Measurements from ENCODE around the gene TPCN2.

TPCN2 gene

GRCh38 chr11:69113226-69113625 lies 64.5 kb downstream of the TPCN2 start:
- DNase-seq (ENCODE audit: low read depth) = no peak

GRCh38 chr11:69113646-69114340 lies 65.1 kb downstream of the TPCN2 start:
- no peak for DNase-seq (ENCODE audit: low read depth)

DNA sequence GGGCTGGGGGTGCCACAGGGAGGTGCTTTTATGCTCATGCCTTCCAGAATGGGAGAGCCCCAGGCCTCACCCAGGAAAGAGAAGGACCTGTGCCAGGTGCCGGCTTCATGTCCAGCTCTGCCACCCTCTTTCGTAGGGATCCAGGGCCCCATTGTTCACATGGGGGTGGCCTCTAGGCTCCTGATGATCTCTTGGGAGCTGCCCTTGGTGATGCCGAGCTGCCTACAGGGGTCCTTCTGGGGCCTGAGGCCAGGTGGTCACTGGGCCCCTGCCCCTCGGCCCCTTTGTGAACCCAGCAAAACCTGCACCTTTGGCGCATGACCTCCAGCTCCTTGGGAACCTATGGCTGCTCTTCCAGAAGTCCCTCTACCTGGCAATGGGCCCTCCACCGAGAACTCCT lies 65.6 kb downstream of the TPCN2 start:
- no peak for DNase-seq (ENCODE audit: low read depth)

DNA sequence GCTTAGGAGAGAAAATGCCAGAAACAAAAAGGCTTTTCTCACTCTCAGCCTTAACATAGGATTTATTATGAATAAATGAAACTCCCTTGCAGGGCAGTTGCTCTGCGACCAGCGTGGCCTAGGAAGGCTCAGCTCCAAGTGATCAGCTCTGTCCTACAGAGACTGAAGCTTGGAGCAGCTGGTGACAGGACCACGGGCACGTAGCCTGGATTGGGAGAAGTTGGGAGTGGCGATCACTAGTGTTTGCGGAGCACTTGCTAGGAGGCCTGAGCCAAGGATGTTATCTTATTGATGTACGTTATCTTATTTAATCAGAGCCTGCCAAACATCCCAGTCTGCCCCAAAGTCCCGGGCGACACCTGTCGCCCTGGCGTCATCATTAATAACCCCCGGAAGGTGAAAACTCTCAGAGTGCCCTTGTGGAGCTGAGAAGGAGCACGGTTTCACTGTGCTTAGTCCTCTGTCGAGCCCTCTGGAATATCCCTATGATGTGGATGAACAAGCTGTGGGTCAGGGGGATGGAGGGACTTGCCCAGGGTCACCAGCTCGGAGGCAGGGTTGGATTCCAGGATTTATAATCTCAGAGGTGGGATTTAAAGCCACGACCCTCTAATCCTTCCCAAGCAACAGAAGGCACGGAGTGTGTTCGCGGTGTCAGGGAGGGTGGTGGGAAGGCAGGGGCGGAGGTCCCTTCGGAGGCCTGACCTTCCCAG lies 66.2 kb downstream of the TPCN2 start:
- DNase-seq (ENCODE audit: low read depth) = no peak

- DNase-seq (ENCODE audit: low read depth) = no peak
Measured at GRCh38 chr11:69115586-69116560, 67.1 kb downstream of the TPCN2 start.

DNA sequence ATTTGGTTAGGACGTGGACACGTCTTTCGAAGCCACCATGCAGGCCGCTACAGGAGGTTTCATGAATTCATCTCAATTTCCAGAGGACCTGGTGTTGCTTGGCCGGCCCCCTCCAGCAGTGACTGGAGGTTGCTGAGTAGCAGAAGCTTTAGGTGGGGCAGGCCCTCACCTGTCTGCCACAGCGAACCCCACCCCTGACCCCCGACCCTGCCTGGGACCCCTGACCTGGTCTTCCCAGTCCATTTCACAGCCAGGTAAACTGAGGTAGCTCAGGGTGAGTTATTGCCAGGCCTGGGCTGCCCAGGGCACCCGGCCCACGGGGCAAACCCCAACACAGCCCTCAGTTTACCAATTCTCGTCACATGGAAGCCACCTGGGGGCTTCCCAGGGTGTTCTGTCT lies 67.9 kb downstream of the TPCN2 start:
- no peak for DNase-seq (ENCODE audit: low read depth)

DNA sequence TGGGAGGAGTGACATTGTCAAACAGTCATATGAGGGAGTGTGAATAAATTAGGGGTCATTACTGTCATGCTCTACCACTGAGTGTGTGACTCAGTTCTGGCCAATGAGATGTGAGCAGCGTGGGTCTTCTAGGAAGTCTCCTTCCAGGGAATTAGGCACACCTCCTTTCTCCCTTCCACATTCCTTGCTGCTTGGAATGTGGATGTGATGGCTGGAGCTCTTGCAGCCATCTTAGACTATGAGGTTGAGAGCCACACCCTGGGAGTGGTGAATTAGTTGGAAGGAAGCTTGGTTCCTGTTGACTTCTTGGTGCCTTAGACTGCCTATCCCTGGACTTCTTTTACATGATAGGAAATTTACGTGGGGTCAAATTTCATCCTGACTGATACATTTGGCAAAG lies 70.5 kb downstream of the TPCN2 start:
- DNase-seq (ENCODE audit: low read depth) = no peak

DNA sequence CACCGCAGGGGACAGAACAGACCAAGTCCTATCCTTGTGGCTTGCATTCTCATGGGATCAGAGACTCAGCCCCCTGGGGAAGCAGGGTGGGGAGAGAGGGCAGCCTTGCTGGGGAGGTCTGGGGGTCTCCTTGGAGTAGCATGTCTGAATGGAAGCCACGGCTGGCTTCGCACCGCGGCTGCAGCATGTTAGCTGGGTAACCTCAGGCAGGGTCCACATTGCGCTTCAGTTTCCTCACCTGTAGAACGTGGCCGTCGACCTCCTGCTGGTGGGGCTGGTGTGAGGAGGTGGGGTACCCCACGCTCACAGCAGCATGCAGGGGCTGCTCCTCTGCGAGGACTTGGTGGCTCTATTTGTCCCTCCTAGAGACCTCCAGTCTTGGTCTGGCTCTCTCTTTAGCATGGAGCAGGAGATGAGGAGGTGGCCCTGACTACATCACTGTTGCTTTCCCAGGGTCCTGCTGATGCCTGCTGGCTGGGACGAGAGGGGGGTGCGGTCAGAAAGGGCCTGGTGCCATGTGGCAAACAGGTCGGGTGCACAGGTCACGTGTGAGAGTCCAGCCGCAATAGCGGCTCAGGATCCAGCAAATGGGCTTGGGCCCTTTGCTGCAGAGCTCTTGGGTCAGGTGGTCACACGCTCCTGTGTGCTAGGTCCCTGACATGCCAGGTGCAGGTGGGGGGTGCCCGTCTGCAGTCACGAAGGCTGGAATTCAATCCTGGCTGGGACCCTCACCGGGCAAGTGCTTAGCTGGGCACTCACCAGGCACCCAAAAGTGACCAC lies 71.6 kb downstream of the TPCN2 start:
- no peak for DNase-seq (ENCODE audit: low read depth)

GRCh38 chr11:69121021-69121420 lies 72.3 kb downstream of the TPCN2 start:
- no peak for DNase-seq (ENCODE audit: low read depth)

DNA sequence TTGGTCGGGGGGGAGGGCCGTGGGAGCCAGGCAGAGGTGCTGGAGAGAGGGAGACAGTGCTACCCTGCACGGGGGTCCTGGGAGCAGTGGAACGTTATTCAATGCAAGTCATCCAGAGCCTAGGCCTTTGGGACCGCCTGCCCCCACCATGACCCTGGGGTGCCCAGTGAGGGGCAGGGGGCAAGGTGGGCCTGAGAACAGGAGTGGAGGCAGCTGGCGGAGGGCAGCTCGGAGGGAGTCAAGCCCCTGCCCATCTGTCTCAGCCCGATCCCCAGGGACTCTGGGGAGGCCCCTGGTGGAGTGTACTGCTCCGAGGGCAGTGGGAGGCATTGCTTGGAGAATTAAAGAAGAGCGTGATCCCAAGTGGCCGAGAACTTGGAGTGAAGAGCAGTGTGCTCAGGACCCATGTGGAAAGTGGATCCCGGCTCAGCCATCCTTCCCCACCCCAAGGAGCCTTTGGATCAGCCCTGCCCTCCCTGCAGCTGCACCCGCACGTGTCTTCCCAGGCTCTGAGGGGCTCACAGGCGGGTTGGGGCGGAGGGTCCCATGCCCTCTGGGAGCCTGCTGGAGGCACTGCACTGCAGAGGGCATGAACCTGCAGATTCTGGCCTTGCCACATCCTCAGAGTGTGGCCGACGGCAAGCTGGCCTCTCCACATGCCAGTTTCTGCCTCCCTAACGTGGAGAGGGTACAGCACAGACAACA lies 73.0 kb downstream of the TPCN2 start:
- DNase-seq (ENCODE audit: low read depth) = no peak

DNA sequence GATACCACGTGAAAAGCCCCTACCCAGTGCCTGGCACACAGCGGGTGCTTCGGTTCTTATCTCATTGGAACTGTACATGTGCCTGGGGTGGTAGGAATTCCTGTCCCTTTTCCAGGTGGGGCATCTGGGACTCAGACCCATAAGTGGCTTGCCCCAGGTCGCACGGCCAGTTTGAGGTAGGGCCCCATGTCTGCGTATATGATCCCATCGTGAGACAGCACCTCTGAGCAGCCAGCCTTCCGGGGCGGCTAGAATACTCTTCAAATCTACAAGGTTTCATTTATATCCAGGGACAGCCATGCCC lies 73.5 kb downstream of the TPCN2 start:
- DNase-seq (ENCODE audit: low read depth) = no peak

DNA sequence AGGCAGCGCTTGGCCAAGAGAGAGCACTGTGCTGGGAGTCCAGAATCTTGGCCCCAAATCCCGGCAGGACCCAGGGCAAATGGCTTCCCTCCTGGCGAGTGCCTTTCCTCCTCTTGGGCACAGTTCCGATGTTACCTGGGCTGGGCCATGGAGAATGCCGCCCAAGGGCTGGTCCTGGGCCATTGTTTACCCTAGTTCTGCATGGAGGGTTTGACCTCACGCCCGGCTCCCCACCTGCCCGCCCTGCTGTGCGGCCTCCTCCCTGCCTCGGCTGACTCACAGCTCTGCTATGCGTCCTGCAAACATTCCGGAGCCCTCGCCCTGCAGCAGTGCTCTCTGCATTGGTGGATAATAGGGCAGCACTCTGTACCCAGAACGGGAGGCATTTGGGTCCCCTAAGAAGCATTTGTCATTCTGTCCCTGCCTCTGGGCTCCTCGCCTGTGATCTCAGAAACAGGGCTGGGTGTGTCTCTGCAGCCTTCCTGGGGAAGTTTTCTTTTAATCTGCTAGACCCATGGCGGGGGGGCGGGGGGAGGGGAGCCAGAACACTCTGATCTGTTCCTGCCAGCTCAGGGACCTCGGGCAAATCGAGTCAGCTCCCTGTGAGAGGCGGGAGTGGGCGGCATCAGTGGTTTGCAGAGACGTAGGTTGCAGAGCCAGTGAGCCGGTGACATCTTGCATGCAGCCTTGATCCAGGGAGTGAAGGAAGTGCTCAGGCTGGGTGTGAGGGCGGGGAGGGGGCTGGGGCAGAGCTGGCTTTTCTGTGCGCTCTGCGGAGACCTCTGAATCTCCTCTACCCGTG lies 74.1 kb downstream of the TPCN2 start:
- peak; percentile 74 for DNase-seq (ENCODE audit: low read depth)

- no peak for DNase-seq (ENCODE audit: low read depth)
Measured at GRCh38 chr11:69123593-69124545, 75.1 kb downstream of the TPCN2 start.

- DNase-seq (ENCODE audit: low read depth) = no peak
Measured at GRCh38 chr11:69125861-69126260, 77.1 kb downstream of the TPCN2 start.

- no peak for DNase-seq (ENCODE audit: low read depth)
Measured at GRCh38 chr11:69126286-69126685, 77.6 kb downstream of the TPCN2 start.

DNA sequence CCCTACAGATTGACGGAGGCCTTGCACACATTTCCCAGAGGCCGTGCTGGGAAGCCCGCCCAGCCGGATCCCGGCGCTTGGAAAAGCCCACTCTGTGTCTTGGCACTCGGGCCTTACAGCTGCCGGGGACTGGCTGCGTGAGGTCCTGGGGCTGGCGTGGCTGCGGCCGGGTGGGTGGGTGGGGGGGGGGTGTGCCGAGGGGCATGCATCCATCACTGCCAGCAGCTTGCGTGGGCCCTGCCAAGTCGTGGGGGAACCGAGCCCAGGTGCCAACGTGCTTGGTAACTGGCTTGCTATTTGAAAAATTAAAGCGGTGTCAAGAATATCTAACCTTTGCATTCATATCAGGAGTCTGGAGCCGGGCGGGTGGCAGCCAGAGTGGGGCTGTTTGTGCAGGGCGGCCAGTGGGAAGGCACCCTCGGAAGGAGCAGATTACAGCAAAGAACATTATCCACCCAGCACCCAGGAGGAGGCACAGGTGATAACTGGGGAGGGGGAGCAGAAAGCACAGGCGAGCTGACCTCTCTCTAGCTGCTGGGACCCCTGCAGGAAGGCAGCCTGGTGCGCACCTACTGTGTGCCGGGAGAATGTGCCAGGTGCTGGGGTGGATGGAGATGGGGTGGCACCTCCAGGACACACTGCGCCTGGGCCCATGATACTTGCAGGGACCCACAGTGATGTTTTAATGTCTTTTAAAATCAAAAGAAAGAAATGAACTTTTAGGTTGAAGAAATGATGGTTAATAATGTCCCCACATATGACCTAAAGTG lies 78.5 kb downstream of the TPCN2 start:
- DNase-seq (ENCODE audit: low read depth) = no peak

DNA sequence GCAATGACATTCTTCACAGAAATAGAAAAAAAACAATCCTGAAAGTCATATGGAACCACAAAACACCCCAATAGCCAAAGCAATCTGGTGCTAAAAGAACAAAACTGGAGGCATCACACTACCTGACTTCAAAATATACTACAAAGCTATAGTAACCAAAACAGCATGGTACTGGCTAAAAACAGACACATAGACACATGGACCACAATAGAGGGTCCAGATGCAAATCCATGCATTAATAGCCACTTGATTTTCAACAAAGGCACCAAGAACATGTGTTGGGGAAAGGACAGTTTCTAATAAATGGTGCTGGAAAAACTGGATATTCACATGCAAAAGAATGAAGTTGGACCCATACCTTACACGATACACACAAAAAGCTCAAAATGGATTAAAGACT lies 79.2 kb downstream of the TPCN2 start:
- DNase-seq (ENCODE audit: low read depth) = no peak

- no peak for DNase-seq (ENCODE audit: low read depth)
Measured at GRCh38 chr11:69129053-69129452, 80.3 kb downstream of the TPCN2 start.

DNA sequence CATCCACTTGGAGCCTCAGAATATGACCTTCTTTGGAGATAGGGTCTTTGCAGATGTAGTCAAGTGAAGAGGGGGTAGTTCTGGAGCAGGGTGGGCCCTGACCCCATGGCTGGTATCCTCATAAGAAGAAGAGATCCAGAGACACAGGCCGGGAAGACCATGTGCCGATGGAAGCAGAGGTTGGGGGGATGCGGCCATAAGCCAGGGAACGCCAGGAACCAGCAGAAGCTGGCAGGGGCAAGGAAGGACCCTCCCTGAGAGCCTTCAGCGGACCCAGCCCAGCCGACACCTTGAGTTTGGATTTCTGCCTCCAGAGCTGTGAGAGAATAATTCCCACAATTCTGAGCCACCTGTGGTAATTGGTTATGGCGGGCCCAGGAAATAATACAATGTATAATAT lies 80.9 kb downstream of the TPCN2 start:
- DNase-seq (ENCODE audit: low read depth) = no peak
